ENCODE data around the gene PIP5K1B. TPM values are rescaled to one million over a fixed set of nuclear protein-coding genes. Genes with fewer than 3 reads are reported as not detected.

PIP5K1B gene
- total and polyA plus RNA-seq, 2 donors (not counting 3 experiments of a cell fraction or from before 2014, with no cell fraction given), result 0.27 TPM; not detected in 1

- ChIA-PET POLR2A (no interaction called here), CTCF (no interaction called here)
- Histone ChIP-seq H3K79me2 (ENCODE audit: control insufficient read depth, insufficient read depth, low read length) (no peaks in the 10 kb centered on the region), H2AFZ (ENCODE audit: low read depth, low read length) (no peak overlapping the region), H3K9me3 (replicated peaks; ENCODE audit: control insufficient read depth, insufficient read depth, low read length) (no peaks in the 10 kb centered on the region), H3K4me3 (replicated peaks in 1 of 3; ENCODE audit: insufficient read depth in 1 of 3, low read depth in 1 of 3, low read length in 3 of 3) (no peak overlapping the region), H3K4me1 (ENCODE audit: control insufficient read depth, extremely low read depth, insufficient read depth, low read length) (no peaks in the 10 kb centered on the region), H3K4me2 (ENCODE audit: insufficient read depth, low read length) (no peak overlapping the region), H4K20me1 (replicated peaks; ENCODE audit: control insufficient read depth, extremely low read depth, insufficient read depth, low read length) (no peaks in the 10 kb centered on the region), H3K27ac (ENCODE audit: insufficient read depth, low read depth, low read length) (no peak overlapping the region), H3K27me3 (ENCODE audit: control insufficient read depth in 2 of 2, insufficient read depth in 2 of 2, low read length in 2 of 2) (peaks cover 23 to 33% of the 10 kb centered on the region in 2 experiments), H3K36me3 (ENCODE audit: control insufficient read depth in 2 of 2, extremely low read depth in 1 of 2, insufficient read depth in 2 of 2, low read length in 2 of 2) (no peaks in the 10 kb centered on the region), H3K9ac (replicated peaks; ENCODE audit: extremely low read depth, insufficient read depth, low read length) (no peak overlapping the region), H3K9me1 (replicated peaks; ENCODE audit: control insufficient read depth, extremely low read depth, insufficient read depth, low read length) (no peaks in the 10 kb centered on the region)
- no TSS peak for BruUV-seq (replicated peaks)
- no peak for FAIRE-seq
- dilution Hi-C loops (cut with MboI; ENCODE audit: extremely low pct_ligation_motif_present, low sequenced_read_pairs) (no loop called here), intact Hi-C loops (cut with micrococcal nuclease) (loop anchor here (5.0 kb wide), 1 partner anchor 44 kb away; no protein-coding TSS in a partner anchor)
- no peak for TF ChIP-seq JUN (IDR thresholded peaks at IDR 0.05; ENCODE audit: borderline replicate concordance, insufficient read depth, insufficient read length, low read depth)
- no peak for TF ChIP-seq MYC (IDR thresholded peaks at IDR 0.05; ENCODE audit: low read depth, low read length)
- no peak for TF ChIP-seq CTCF (IDR thresholded peaks at IDR 0.05; ENCODE audit: extremely low read depth in 1 of 2, insufficient read depth in 1 of 2, low read depth in 1 of 2, low read length in 2 of 2)
- TF ChIP-seq POLR2AphosphoS5 (IDR thresholded peaks at IDR 0.05; ENCODE audit: insufficient read depth, low read depth, low read length), result no peak
- no peak for TF ChIP-seq GATA2 (IDR thresholded peaks at IDR 0.05; ENCODE audit: insufficient read depth, insufficient read length, low read depth, low read length)
- TF ChIP-seq FOS (IDR thresholded peaks at IDR 0.05; ENCODE audit: borderline replicate concordance, insufficient read depth, low read length), result no peak
- TF ChIP-seq POLR2A (IDR thresholded peaks at IDR 0.05; ENCODE audit: low read depth, low read length), result no peak
- TF ChIP-seq EZH2 (IDR thresholded peaks at IDR 0.05; ENCODE audit: borderline replicate concordance, low read depth, low read length, severe bottlenecking), result no peak
- TF ChIP-seq MAX (IDR thresholded peaks at IDR 0.05; ENCODE audit: insufficient read depth, insufficient read length), result no peak
- no peak for DNase-seq (ENCODE audit: low read depth, low spot score)
These were observed 88.7 kb downstream of the PIP5K1B start for GRCh38 chr9:68793605-68794343.
